DMS 273 treated with DMSO at 0.1 percent for 48 hours (cell line): Measurements from ENCODE around the gene BAIAP2L1.

Experiments used
- DNase-seq: peaks from one replicate; lab custom pipeline; 2025; lab: John Stamatoyannopoulos, UW

Gene BAIAP2L1

GRCh38 chr7:98359395-98359794 lies 41.5 kb downstream of the BAIAP2L1 start:
- DNase-seq = no peak

GRCh38 chr7:98358706-98359105 lies 42.2 kb downstream of the BAIAP2L1 start:
- DNase-seq = no peak

DNA sequence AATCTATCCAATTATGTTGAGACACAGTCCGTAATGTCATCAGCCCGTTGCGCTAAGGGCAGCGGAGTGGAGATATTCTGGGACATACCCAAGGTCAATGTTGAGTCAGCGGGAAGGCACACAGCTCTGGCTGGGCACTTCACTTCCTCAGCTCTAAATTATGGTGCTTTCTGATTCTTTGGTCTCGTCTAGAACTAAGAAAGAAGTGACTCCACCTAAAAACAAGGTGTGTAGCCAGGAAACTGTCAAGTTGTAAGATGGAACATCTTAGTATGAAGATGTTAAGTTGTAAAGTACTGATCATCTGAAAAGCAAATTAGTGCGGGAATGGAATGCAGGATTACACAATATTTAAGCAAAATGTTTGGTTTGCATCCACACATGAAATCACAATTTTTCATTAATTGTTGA lies 43.1 kb downstream of the BAIAP2L1 start:
- DNase-seq = no peak

GRCh38 chr7:98355250-98355538 lies 45.7 kb downstream of the BAIAP2L1 start:
- DNase-seq = no peak

DNA sequence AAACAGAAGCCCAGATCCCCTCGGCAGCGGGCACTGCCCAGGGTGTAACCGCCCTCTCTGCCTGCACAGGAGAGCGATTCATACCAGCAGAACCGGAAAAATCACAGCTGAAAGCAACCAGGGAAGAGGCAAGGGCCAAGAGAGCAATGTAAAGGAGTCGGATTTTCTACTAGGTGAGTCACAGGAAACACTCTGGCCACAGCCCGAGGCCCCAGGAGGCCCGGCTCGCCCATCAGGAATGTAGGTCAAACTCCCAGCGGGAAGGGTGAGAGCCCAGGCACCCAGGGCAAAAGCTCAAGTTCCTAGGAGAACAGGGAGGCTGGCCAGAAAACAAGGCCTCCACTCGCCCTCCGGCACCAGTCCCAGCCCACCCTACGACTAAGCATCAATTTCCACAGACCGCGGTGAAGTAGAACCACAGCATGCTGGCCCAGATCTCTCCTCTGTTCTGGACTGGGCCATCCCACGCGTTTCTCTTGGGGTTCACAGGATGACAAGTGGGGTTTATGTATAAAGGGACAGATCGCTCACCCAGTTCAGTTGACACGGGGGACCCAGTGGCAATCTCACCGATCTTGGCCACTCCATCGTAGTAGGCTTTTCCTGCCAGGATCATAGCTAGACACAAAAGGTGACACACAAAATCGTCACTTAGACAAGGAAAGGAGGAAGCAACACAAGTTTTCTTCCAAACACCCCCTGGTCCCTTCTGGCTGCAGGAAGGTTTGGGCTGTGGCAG lies 46.2 kb downstream of the BAIAP2L1 start:
- no peak for DNase-seq

GRCh38 chr7:98354052-98354451 lies 46.8 kb downstream of the BAIAP2L1 start:
- no peak for DNase-seq

DNA sequence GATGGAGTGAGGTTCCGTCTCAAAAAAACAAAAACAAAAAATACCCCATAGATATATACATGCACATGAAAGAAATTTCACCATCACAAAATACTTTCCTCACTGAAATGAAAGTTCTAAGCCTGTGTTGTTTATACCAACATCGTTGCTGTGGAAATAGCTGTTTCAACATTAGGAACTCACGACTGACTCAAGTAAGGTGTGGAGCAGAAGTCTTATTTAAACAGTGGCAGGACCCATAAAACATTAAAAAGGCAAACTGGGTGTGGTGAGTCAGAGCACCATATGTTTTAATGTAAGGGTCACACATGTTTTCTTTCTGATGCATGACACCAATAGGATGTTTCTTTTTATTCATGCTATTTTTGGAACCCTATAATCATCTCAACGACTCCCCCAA lies 48.3 kb downstream of the BAIAP2L1 start:
- peak; percentile 36 for DNase-seq

- DNase-seq = no peak
These were observed 49.8 kb downstream of the BAIAP2L1 start for GRCh38 chr7:98351136-98351535.

DNA sequence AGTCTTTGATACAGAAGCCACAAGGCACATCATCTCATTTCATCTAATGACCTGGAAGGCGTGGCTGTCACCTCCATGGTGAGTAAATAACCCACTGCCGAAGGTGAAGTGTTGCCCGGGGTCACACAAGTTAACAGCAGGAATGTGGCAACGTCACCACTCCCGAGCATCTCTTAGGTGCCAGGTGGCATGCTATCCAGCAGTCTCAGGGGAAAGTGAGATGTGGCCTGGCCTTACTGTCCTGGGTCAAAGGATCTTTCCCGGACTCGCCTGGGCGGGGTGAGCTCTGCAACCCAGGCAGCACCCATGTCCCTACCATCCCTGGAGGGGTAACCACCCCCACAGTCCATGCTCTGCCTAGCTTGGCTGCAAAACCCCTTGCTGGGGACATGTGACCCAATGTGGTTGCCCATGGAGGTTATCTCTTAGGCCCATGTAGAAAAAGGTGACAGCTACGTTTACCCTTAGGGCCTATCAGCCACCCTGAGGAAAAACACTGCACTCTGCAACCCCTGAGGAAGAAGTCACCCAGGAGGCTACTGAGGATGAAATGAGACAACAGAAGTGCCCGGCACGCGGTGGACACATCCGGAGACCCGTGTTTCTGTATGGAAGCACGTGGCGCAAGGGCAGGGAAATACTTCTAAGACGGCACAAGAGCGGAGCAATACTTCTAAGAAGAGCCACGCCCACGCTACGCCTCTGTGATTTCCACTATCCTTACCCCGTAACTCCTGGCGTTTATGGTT lies 52.0 kb downstream of the BAIAP2L1 start:
- no peak for DNase-seq

GRCh38 chr7:98346515-98347069 lies 54.3 kb downstream of the BAIAP2L1 start:
- no peak for DNase-seq

DNA sequence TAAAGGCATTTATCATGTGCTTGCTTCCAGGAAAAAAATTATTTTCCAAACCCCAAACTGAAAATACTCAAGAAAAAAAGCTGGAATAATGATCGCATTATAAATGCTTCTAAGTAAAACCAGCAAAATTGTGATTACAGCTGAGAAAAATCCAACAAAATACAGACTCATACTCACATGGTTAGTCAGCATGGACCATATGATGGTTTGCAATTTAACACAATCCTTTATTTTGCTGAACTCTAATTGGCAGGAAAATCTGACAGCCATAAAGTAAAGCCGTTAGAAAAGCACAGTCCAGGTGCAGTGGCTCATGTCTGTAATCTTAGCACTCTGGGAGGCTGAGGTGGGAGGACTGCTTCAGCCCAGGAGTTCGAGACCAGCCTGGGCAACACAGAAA lies 59.8 kb downstream of the BAIAP2L1 start:
- DNase-seq = no peak

- no peak for DNase-seq
These were observed 61.8 kb downstream of the BAIAP2L1 start for GRCh38 chr7:98339043-98339442.

GRCh38 chr7:98338441-98338840 lies 62.4 kb downstream of the BAIAP2L1 start:
- DNase-seq = no peak

GRCh38 chr7:98335411-98335977 lies 65.4 kb downstream of the BAIAP2L1 start:
- no peak for DNase-seq

DNA sequence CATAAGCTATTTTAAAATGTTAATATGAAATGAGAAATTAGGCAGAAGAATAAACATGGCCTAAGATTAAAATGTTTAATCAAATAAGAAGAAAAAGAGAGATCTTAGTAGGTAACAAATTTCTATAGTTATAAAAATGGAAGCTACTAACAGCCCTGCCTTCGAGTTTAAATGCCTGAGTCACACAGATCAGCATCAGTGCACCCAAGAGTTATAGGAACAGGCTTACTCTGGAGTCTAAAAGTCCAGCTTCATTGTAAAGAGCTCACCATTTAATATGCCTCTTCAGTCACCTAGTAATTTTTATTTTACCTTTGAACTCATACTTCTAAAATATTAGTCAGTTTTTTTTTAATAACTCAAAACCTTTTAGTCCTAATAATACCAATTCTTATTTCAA lies 66.8 kb downstream of the BAIAP2L1 start:
- no peak for DNase-seq

DNA sequence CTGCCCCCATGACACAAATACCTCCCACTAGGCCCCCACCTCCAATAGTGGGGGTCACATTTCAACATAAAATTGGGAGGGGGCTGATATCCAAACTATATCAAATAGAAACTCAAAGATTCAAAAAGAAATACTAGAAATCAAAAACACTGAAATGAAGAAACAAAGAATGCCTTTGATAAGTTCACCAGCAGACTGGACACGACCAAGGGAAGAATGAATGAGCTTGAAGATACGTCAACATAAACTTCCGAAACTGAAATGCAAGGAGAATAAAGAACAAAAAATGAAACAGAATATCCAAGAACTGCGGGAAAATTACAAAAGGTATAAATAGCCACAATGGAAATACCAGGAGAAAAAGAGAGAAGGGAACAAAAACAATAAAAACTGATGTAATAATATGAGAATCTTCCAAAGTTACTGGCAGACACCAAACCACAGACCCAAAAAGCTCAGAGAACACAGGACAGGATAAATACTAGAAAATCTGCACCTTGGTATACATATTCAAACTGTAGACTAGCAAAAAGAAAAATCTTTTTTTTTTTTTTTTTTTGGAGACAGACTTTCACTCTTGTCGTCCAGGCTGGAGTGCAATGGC lies 69.9 kb downstream of the BAIAP2L1 start:
- DNase-seq = no peak

- no peak for DNase-seq
These were observed 71.0 kb downstream of the BAIAP2L1 start for GRCh38 chr7:98329791-98330373.

DNA sequence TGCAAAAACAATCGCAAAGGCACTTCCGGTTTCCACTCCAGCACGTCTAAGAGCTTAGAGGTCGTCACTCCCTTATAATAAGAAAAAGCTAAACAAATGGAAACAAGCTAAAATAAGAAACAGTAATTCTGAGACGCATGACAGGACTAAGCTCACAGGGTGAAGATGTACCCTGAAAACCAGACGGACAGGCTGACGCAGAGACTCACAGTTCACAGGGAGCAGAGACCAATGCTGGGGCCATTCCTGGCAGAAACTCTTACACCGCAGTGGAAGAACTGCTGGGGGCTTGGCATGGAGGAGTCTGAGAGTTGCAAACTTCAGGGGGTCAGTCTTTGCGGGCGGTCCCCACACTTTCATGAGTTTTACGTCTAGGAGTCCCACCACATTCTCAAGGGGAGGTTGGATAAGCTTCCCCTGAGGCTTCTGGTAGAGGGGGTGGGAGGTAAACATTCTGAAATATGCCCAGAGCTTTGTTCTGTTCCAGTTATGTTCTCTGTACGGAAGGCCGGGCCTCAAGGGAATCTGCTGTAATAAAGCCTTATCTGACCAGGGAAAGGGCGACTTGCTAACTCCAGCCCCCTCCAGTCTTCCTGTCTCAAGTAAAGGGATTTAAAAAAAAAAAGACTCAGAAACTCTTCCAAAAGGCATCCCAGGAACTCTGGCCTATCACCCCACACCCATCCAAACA lies 71.6 kb downstream of the BAIAP2L1 start:
- DNase-seq = no peak

DNA sequence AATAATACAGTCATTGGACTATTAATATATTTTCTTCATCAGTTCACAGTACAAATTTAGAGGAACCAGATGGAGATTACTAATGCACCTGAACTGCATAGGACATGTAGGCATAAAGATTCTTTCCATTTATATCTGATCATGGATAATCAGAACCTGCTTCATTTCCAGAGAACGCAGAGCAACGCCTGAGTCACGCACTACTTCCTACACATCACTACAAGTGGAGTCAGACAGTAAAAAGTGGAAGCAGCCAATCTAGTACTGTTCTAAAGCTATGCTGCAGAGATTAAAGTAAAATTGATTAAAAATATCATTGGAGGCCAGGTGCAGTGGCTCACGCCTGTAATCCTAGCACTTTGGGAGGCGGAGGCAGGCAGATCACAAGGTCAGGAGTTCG lies 76.1 kb downstream of the BAIAP2L1 start:
- DNase-seq = no peak

DNA sequence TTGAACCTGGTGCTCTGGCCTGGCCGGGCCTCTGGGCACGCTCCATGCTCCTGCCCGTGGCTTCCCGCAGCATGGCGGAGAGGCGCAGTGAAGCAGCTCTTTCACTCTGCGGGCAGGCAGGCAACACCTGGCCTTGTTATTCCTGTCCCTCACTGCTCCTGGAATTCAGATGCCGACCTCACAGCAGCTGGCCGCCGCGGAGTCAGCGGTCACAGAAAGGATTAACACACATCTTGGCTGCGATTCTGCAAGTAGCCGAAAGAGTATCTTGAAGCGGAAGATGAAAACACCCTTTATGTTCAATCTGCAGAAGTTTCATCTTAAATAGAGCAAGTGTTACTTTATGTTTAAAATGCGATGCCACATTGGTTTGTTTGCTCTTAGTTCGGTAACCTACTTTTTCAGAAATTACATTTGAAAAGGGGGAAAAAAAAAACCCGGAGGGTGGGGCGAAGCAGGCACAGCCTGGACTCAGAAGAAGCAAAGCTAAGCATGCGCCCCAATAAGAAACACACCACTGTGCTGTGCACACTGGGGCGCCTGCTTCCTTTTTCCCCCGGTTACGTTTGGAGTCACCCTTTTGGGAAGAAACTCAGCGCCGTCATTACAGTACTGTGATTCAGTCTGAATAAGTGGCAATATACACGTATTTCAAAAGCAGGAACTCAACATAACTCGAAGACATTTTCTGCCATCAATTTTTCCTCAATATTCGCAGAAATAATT lies 77.1 kb downstream of the BAIAP2L1 start:
- DNase-seq = no peak
